HT1080 (cell line): ENCODE results near the gene FAM168A. TPM values are rescaled to one million over a fixed set of nuclear protein-coding genes. Genes with fewer than 3 reads are reported as not detected.
A peak's percentile ranks its signal among the peaks of the same experiment; 100 is the strongest.
"Not testable (repeated sequence)": the region's sequence is repeated elsewhere in the genome, so short reads cannot be mapped to it uniquely, and the experiment has no call there.

Experiments used
- DNase-seq: peaks from one replicate; pipeline ENCODE4 v3.0.0-alpha.2; 2015; ENCODE audit warnings: low read depth
- total RNA-seq: library from RNA; depleted of rRNA; stranded (reverse); fragments of >200 nt; shearing (Covaris generic); gene quantifications from 2 replicates; pipeline ENCODE4 v1.2.3, GENCODE V29; 2014

FAM168A gene
- total RNA-seq, 1 experiment from 2014 or later = 20.3 TPM

DNA sequence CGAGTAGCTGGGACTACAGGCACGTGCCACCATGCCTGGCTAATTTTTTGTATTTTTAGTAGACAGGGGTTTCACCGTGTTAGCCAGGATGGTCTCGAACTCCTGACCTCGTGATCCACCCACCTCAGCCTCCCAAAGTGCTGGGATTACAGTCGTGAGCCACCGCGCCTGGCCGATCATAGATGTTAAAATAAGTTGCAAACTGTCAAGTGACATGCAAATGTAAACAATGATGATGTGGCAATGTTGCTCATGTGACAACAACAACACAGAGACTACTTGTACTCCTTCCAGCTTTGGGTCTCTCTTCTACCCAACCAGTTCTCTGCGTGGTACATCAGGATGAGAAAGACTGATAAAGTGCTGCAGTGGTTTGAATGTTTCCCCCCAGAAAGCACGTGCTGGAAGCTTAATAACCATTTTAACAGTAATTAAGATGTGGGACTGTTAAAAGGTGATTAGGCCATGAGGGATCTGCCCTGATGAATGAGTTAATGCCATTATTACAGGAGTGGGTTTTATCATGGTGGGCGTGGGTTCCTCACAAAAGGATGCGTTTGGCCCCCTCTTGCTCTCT lies 127.8 kb downstream of the FAM168A start:
- not testable (repeated sequence) for DNase-seq

DNA sequence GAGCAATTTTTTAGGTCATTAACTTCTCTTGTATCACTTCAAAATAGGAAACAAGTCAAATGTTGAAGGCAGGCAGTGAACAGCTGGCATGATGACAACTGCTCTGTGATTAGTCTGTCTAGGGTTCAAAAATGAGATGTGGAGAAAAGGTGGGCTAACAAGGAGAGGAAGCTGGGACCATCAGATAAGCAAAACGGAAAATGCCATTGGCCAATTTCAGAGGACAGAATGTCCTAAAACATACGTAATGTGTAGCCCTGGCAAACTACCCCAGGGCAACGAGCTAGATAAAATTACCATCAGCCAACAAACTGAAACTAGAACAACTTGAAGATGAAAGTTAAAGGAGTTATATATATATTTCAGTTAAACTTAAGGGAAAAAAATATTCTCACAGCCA lies 128.5 kb downstream of the FAM168A start:
- DNase-seq = no peak

DNA sequence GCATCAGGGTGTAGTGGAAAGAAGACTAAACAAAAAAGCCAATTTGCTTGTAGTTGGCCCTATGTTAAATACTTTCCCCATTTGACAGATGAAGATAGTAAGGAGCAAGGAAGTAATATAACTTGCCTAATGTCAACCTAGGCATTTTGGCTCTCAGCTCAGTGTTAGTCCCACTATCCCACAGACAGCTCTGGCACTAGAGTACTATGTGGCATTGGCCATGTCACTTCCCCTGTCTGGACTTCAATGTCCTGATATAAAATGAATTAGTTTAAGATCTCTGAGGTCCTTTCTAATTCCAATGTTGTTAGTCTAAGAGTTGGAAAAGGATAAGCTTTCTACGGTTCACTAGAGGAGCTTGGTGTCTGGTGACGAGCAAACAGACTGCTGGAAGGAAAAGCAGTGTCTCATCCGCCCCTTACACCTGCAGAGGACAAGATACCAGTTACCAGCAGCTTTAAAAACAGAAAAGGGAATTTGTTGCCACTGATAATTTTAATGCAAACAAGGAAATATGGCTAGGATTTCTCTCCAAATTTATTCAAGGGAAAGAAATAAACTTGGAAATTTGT lies 129.2 kb downstream of the FAM168A start:
- no peak for DNase-seq

DNA sequence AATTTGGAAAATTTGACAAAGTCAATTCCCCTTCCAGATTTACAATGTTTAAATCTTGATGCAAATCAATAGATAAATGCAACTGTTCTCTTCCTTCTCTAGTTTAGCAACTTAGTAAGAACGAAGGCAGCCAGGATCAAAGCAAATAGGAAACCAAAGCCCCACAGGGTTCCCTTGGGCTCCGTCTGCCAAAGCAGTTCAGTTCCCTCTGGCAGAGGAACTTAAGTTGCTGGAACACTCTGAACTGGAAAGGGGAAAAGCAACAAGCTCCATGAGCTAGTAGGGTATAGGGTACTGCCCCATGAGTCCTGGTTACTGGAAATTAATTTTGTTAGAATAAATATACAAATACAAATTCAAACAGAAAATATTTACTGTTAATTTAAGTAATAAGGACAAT lies 130.4 kb downstream of the FAM168A start:
- no peak for DNase-seq

DNA sequence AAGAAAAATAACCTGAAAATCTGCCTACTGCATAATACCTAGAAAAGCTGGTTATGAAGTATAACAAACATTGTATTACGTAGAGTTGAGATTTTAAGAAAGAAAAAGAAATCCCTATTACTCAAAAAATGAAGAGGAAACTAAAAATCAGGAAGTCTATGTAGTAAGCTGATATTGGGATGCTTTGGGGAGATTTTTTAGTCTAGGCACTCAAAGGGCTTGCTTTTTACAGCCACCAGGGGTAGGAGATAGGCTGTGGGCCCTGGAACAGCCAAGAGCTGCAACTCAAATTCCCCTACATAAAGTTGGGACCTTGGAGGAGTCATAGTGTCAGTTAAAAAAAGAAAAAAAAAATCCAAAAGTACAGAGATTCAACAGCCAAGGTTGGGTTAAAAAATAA lies 131.3 kb downstream of the FAM168A start:
- DNase-seq = no peak

DNA sequence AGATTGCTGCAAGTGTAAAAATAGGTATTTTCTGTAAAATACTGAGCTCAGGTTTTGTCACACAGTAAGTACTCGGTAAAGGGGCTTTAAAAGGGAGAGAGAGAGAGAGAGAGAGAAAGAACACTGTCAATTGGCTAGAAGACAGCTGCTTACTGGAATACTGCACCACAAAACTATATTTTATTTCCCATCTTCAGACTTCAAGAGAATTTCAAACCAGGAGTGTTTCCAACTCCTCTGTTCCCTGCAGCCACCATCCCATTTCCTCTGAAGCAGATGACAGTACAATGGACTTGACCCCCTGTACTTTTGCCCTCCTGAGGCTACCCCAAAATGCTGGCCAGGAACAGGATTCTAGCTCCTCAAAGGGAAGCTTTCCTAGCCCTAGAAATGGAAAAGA lies 132.0 kb downstream of the FAM168A start:
- DNase-seq = no peak

DNA sequence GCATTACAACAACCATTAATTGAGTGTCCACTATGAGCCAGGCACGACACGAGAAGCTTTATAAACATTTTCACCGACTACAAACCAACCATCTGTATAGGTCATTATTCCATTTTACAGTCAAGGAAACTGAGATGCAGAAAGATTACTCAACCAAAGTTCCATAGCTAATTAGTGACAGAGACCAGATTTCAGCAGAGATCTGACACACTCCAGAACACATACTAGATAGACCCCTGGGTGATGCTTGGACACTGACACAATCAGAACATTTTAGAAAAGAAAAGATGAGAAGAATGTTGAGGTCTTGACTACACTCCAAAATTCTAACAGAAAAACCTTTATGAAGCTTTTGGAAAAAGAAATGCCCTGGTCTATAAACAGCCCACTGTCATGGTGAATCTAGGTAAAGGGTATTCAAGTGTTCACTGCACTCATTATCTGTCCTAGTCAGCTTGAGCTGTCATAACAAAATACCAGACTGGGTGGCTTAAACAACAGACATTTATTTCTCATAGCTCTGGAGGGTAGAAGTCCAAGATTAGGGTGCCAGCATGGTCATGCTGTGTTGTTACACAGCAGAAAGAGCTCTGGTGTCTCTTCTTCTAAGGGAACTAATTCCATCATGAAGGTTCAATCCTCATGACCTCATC lies 132.8 kb downstream of the FAM168A start:
- no peak for DNase-seq

DNA sequence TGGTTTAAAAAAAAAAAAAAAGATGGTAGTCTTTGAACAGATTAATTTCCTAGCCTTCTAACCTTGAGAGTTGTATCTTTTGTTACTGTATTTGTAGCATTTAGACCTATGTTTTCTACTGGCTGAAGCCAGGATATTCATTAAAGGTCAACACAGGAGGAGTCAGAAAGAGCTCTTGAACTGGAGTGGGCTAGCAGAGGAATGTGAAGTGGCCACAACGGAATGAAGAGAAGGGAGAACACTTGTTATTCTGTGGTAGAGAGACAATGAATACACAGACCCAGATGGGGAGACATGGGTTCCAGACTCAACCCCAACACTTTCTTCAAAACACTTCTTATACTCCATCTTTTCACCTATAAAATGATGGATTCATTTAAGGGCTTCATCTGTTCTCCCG lies 133.6 kb downstream of the FAM168A start:
- DNase-seq = no peak

DNA sequence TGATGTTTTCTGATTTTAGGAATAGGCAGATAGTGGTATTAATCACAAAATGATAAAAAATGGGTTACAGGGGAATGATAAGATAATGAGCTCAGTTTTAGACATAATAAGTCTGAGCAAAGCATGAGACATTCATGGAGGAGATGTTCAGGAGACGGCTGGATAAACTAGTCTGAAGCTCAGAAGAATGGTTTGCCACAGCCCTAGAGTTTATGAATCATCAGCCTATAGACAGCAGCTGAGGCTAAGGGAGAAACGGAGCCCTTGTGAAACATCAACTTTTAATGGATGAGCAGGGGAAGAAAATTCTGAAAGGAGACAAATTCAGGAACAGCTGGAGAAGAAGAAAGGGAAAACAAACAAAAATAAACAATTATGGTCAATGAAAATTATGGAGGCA lies 134.6 kb downstream of the FAM168A start:
- DNase-seq = peak; percentile 26

DNA sequence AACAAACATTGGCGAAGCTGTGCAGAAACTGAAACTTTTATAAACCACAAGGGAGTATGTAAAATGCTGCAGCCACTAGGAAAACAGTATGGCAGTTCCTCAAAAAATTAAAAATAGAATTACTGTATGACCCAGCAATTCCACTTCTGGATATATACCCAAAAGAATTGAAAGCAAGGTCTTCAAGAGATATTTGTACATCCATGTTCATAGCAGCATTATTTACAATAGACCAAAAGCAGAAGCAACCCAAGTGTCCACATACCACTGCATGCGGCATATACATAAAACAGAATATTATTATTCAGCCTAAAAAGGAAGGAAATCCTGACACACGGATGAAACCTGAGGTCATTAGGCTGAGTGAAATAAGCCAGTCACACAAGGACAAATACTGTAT lies 135.9 kb downstream of the FAM168A start:
- DNase-seq = no peak

DNA sequence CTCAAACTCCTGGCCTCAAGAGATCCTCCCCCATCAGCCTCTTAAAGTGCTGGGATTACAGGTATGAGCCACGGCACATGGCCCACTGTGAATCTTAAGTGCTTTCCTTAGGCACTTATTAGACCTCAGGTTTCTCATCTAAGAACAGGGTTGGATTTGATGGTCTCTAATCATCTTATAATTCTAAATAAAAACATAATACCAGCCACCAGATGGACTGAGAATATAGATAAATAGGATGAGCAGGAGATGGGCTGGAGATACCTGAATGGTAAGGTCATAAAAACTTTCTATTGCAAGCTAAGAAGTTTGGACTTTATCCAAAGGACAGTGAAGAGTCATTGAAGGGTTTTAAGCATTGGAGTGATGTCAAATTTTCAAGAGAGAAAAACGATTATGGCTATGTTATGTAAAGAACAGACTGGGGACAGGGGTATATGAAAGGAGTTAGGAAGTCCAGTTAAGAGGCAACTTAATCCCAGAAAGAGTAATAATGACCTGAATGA lies 136.5 kb downstream of the FAM168A start:
- no peak for DNase-seq

DNA sequence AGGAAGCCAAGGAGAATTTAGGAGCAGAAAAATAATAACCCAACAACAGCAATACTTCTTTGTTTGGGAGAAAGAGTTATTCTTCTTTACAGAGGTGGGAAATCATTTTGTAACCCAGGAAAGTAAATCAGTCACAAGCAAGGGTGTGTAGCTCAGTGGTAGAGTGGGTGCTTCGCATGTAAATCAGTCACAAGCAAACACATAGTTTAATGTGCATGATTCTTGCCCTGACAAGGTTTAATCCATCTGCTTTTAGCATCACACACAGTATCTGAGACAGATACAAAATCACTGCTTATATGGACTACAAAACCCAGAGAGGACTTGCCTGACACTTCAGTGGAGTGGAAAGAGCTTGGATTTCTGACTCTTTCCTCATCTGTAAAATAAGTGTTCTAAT lies 139.7 kb downstream of the FAM168A start:
- no peak for DNase-seq

DNA sequence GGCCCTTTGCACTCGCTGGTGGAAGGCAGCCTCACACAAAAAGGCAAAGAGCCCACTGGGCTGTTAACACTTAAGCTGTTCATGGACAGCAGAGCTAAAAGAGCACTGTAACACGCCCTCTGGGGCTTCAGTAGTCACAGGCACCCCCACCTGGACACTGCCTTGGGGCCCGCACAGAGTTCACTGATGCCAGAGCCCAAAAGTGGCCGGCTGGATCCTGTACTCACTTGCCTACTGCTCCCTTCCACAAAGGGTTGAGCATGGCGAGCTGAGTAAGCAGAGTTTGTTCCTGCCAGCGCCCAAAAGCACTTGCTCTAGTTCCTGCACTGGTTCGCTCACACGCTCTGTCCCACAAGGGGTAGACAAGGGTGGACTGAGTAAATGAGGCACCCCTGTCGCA lies 142.9 kb downstream of the FAM168A start:
- DNase-seq = no peak

DNA sequence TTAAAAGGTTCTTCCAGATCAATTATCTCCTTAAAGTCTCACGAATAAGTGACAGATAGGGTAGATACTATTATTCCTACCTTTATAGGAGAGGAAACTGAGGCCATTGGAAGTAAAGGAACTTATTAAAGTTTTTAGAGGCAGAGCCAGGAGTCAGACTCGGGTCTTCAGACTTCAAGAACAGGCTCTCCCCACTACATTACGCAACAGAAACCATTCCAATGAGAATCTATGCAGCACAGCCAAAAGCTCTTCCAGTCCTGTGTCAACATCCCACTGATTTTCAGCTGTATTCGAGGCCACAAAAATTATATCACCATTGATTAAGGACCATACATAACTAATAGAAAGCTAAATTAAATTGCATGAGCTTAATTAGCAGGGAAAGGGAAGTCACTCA lies 144.3 kb downstream of the FAM168A start:
- no peak for DNase-seq

DNA sequence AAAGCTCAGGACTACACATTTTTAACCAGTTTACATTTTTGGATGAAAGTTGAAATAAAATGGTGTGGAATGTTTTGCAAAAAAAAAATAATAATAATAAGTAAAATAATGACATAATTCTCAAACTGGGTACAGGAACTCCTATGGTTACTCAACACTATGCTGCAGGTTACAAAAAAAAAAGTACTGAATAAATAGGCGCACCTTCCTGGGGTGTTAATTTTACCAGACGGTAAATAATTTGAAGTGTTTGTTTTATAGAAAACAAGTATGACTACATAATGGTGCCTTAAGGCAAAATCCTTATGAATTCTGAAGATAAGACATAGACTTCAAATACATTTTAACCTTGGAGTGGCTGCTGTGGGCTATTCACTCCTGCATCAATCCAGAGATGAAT lies 145.2 kb downstream of the FAM168A start:
- DNase-seq = no peak

DNA sequence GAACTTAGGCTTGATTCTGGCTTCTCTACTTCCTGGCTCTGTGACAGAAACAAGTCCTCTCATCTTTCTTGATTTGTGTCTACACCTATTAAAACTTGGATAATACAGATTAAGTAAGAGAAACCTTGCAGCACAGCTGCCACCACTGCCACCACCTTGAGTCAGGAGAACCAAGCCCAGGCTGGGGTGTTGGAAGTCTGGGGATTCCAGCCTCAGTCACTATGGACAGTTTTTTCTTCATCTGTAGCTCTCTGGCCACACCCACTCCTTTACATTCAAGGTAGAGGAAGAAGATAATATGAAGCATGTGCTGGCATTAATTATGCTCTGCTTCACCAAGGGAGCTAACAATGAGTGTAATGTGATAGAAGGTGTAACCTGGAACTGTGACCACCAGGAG lies 146.0 kb downstream of the FAM168A start:
- no peak for DNase-seq

DNA sequence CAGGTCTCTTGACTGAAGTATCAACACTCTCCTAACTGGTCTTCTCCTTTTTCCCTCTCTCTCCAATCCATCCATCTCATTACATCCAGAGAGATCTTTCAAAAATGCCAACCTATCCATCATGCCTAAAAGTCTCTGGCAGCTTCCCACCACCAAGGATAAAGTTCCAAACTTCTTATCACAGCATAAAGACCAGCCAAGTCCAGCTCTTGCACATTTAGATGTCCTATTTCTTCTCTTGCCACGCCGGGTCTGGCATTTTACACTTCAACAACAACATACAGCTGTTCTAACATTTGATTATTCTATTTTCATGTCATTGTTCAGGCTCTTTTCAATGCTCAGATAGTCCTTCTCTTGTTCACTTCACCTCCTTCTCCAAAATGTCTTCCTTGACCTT lies 151.1 kb downstream of the FAM168A start:
- no peak for DNase-seq

DNA sequence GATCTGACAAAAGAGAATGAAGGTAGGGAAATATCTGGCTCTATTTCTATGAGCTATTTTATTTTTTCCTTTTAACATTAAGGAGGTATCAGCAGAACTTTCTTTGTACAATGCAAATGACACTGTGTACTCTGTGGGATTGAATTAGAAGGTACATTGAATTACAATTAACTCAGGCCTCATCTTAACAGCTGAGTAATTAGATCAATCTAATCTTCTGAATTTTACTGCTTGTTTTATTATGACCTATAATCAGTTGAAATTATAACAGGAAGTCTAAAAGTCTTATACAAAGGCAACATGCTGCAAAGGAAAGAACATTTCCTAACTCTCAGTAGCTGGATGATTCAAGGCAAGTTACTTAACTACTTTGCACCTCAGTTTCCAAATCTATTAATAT lies 151.9 kb downstream of the FAM168A start:
- no peak for DNase-seq

DNA sequence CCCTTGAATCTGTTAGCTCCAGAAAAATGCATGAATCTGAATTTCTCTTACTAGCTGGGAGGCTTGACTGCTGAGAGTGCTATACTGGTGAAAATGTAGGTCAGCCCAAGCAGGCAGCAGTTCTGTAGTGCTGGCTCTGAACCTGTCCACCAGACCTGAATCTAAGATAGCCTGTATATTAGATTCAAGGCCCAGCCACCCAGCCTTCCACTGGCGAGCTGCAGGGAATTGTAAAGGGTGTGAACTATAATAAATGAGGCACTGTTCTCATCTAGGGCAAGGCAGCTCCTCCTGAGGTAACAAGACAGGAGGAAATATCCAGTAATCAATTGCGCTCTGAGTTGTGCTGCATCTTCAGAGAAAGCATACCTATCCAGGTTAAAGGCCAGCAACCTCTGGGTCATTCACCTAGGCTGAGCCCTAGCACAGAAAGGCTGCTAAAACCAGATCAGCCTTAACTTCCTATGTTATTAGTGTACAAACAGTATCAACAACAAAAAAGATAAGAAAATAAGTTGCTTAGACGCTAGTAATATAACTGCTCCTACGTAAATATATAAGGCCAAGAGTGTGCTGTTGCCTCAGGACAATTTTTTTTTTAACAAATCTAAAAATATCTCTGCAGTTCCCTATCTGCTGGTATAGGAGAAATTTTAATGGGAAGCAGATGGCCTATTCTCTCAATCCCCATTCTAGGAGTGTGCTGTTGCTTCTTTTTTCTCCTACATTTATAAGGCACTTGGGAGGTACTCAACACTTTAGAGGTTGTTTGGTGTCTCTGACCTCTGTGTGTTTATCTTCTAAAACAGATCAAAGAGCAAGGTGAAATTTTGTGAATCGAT lies 158.7 kb downstream of the FAM168A start:
- no peak for DNase-seq

DNA sequence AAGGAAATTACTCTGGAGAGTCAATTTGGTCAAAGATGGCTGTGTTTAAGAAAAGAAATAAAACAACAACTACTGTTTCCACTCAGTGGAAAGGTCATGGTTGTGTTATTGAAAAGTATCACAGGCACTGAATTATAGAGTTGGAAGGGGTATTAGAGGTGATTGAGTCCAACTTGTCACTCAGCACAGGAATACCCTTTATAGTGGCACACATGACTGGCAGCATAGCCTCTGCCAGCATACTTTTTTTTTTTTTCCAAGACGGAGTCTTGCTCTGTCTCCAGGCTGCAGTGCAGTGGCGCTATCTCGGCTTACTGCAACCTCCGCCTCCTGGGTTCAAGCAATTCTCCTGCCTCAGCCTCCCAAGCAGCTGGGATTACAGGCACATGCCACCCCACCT lies 161.1 kb downstream of the FAM168A start:
- not testable (repeated sequence) for DNase-seq

DNA sequence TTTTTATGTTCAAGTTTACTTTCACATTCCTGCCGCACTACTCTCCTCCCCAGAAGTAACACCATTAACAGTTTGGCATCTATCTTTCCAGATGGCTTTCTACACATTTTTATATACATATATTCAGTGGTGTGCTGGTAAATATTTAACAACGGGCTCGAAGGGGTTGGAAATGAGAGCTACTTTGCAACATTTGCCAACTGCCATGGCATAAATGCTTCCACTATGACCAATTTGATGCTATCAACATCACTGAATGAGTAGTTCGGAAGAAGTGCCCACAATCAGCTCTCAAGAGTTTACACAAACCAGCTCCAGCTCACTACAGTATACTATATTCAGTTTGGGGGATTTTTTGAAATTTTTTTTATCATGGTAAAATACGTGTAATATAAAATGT lies 166.5 kb downstream of the FAM168A start:
- DNase-seq = no peak

DNA sequence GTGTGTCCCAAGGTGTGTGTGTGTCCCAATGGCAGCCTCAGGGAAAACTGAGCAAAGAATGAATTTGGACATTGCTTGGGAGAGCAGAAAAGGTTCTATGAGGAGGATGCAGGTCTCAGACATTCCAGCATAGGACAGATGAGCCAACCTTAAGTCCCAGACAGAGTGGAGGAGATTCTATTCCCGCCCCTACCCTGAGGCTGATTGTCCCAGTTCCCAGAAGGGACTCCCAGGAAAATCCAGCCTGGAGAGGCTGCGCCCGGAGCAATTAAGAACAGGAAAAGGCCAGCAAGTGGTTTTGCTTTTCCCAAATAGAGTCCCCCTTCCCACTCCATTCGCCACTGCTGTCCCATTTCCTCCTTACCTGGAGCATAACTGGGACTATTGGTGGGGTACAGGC lies 167.6 kb downstream of the FAM168A start:
- no peak for DNase-seq
